ENCODE results near the gene HPCAL4. TPM values are rescaled to one million over a fixed set of nuclear protein-coding genes. Genes with fewer than 3 reads are reported as not detected.

Gene HPCAL4
- total RNA-seq, 1 donor from 2014 or later = 0.84 TPM

DNA sequence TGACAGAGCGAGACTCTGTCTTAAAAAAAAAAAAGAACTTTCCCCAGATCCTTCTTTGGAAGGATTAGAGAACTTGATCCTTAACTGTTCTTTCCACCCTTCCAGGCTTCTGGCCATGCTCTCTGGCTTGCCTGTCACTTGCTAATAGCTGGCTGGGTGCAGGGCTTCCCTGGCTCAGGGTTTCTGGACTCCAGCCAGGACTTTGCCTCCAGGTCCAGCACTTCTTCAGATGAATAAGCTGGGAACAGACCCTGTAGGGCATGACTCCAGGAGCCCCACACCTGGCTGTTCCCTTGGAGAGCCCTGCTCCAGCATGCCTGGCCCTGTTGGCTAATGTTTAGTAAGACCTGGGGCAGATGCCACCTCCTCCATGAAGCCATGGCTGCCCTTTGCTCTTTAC is 16.0 kb downstream of the HPCAL4 start:
- peaks cover 40% of the 10 kb centered on the region for H3K27me3 ChIP-seq (ENCODE audit: control insufficient read depth, insufficient read depth, low read length)
- no peak overlapping the region for H3K4me3 ChIP-seq (ENCODE audit: low read depth, low read length)
- no peak for DNase-seq (ENCODE audit: low read depth)
- TF ChIP-seq, protein P1, sequence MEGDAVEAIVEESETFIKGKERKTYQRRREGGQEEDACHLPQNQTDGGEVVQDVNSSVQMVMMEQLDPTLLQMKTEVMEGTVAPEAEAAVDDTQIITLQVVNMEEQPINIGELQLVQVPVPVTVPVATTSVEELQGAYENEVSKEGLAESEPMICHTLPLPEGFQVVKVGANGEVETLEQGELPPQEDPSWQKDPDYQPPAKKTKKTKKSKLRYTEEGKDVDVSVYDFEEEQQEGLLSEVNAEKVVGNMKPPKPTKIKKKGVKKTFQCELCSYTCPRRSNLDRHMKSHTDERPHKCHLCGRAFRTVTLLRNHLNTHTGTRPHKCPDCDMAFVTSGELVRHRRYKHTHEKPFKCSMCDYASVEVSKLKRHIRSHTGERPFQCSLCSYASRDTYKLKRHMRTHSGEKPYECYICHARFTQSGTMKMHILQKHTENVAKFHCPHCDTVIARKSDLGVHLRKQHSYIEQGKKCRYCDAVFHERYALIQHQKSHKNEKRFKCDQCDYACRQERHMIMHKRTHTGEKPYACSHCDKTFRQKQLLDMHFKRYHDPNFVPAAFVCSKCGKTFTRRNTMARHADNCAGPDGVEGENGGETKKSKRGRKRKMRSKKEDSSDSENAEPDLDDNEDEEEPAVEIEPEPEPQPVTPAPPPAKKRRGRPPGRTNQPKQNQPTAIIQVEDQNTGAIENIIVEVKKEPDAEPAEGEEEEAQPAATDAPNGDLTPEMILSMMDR (IDR thresholded peaks at IDR 0.05; ENCODE audit: insufficient read depth, low read length, poor library complexity, severe bottlenecking) = no peak
- H3K36me3 ChIP-seq (ENCODE audit: control insufficient read depth, insufficient read depth, low read length) = no peaks in the 10 kb centered on the region

DNA sequence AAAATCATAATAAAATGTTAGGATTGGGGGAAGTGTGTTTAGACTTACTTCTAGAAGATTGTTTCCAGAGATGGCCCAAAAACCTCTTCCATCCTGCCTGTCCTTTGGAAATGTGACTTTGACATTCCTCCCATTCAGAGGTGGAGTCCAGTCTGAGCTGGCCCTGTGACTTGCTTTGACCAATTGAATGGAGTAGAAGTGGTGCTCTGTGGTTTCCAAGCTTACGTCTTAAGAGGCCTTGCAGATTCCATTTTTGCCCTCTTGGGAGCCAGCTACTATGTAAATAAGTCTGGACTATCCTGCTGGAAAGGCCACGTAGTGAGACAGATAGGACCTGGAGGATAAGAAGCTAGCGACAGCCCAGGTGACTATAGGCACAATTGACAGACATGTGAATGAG is 18.0 kb downstream of the HPCAL4 start:
- TF ChIP-seq, protein P1 (IDR thresholded peaks at IDR 0.05; ENCODE audit: insufficient read depth, low read length, poor library complexity, severe bottlenecking) = no peak
- no peak for DNase-seq (ENCODE audit: low read depth)
- Histone ChIP-seq H3K27me3 (ENCODE audit: control insufficient read depth, insufficient read depth, low read length) (peaks cover 49% of the 10 kb centered on the region), H3K36me3 (ENCODE audit: control insufficient read depth, insufficient read depth, low read length) (no peaks in the 10 kb centered on the region), H3K4me3 (ENCODE audit: low read depth, low read length) (no peak overlapping the region)

DNA sequence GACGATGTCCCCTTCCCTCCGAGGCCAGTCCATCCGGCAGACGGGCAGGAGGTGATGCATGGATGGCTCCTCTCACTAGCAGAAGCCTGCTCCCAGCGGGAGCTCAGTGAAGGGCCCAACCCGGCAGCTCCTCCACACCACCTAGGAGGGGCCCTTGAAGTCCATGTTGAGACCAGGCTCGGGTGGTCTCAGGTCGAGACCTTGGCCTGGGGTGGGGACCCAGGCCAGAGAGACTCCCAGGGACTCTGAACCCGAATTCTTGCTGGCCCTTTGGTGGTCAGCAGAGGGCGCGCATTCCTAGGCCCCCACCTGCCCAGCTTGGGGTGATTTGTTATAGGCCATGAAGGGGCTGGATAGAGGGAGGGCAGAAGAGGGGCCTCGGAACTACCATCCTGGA is 18.7 kb downstream of the HPCAL4 start:
- no peak overlapping the region for H3K4me3 ChIP-seq (ENCODE audit: low read depth, low read length)
- H3K36me3 ChIP-seq (ENCODE audit: control insufficient read depth, insufficient read depth, low read length) = no peaks in the 10 kb centered on the region
- DNase-seq (ENCODE audit: low read depth) = no peak
- TF ChIP-seq, protein P1 (IDR thresholded peaks at IDR 0.05; ENCODE audit: insufficient read depth, low read length, poor library complexity, severe bottlenecking) = peak; percentile 67
- peaks cover 53% of the 10 kb centered on the region for H3K27me3 ChIP-seq (ENCODE audit: control insufficient read depth, insufficient read depth, low read length)

DNA sequence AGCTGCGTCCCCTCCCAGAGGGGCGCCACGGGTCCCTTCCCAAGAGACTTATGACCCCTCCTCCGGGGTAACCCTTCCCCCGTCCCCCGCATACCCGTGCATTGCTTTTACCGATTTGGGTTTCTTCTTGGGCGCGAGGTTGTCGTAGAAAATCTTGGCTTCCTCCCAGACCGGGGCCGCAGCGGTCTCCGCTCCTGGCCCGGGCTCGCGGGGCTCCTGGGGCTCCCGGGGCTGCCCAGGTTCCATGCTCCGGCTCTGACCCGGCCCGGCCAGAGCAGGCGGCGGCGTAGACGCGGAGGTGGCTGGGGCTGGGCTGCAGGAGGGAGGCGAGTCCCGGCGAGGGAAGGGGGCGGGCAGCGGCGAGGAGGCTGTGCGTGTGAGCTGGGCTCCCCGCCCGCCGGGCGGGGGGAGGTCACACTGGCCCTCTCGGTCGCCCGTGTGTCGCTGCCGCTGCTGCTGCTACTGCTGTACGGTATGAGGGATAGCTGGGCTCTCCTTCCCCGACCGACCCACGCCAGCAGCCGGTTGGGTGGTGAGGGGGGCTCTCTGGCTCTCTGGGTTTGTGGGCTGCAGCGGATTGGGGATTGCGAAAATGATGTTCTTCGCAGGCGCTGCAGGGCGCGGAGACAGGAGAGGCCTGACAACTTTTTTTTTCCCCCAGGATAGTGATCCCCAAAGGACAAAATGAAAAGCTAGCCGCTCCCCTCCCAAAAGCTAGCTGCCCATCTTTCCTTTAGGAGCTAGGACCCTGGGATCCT is 19.3 kb downstream of the HPCAL4 start, which contains the start of gene NT5C1A:
TSS of gene NT5C1A (minus strand) at position 315 of the 758 bp plus-strand sequence. CDS start at position 246, 69 bp downstream.
- H3K4me3 ChIP-seq (ENCODE audit: low read depth, low read length) = peak within 1 kb of the TSS; percentile 18
- DNase-seq (ENCODE audit: low read depth) = no peak

DNA sequence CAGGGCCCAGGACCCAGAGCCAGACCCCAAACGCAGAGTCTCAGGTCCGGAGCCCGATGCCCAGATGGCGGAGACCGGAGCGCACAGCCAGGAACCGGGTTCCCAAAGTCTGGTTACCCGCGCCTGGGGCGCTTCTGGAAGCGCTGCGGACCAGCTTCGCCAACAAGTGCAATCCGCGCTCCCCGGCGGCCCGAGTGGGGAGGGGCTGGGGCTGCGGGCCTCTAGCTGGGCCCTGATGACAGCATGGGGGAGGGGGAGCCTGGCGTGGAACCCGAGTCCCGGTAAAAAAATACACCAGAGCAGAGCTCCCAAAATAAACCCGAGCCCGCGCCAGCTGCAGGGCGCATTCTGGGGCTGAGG is 19.8 kb downstream of the HPCAL4 start:
- peak overlapping the region; percentile 18 for H3K4me3 ChIP-seq (ENCODE audit: low read depth, low read length)
- no peaks in the 10 kb centered on the region for H3K36me3 ChIP-seq (ENCODE audit: control insufficient read depth, insufficient read depth, low read length)
- DNase-seq (ENCODE audit: low read depth) = no peak
- TF ChIP-seq, protein P1 (IDR thresholded peaks at IDR 0.05; ENCODE audit: insufficient read depth, low read length, poor library complexity, severe bottlenecking) = no peak
- peaks cover 55% of the 10 kb centered on the region for H3K27me3 ChIP-seq (ENCODE audit: control insufficient read depth, insufficient read depth, low read length)

More for the DNA sequence above, 19.3 kb downstream of the HPCAL4 start, which contains the start of gene NT5C1A:
- peaks cover 53% of the 10 kb centered on the region for H3K27me3 ChIP-seq (ENCODE audit: control insufficient read depth, insufficient read depth, low read length)
- no peaks in the 10 kb centered on the region for H3K36me3 ChIP-seq (ENCODE audit: control insufficient read depth, insufficient read depth, low read length)
- TF ChIP-seq, protein P1 (IDR thresholded peaks at IDR 0.05; ENCODE audit: insufficient read depth, low read length, poor library complexity, severe bottlenecking) = no peak

DNA sequence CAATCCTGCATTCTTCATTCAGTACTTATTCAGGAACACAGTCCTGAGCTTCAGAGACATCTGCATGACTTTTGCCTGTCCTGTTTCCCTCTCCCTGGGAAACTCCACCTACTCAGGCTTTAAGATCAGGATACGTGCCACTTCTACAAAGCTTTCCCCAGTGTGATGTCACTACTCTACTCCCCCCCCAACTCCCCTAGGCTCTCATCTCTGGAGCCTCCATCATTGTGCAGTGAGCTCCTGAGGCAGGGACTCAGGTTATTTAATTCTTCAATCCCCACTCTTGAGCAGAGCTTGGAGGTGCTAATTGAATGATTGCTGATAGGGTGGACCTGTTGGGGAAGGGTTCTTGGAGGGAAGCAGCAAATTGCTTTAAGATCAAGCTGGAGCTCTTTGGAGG is 20.5 kb downstream of the HPCAL4 start:
- Histone ChIP-seq H3K4me3 (ENCODE audit: low read depth, low read length) (no peak overlapping the region), H3K27me3 (ENCODE audit: control insufficient read depth, insufficient read depth, low read length) (peaks cover 61% of the 10 kb centered on the region), H3K36me3 (ENCODE audit: control insufficient read depth, insufficient read depth, low read length) (no peaks in the 10 kb centered on the region)
- TF ChIP-seq, protein P1 (IDR thresholded peaks at IDR 0.05; ENCODE audit: insufficient read depth, low read length, poor library complexity, severe bottlenecking) = no peak
- DNase-seq (ENCODE audit: low read depth) = no peak
